ENCODE results near the gene RBCK1.

RBCK1 gene

GRCh38 chr20:380763-381580 lies 27.1 kb upstream of the RBCK1 start:
- intact Hi-C loops (cut with DNase I; ENCODE audit: low total_unique reads), result no loop called here
- Histone ChIP-seq H3K27me3 (no peaks in the 10 kb centered on the region), H3K36me3 (no peaks in the 10 kb centered on the region), H3K4me3 (peak overlapping the region; percentile 44 to 68), H3K27ac (peak overlapping the region in 1 of 2 donors; percentile 46), H3K4me1 (peaks cover 0 to 18% (median 11%) of the 10 kb centered on the region in 4 donors), H3K9me3 (no peaks in the 10 kb centered on the region)
- no peak for TF ChIP-seq CTCF (IDR thresholded peaks at IDR 0.05)
- DNase-seq, result peak in 1 of 2 donors; percentile 41

DNA sequence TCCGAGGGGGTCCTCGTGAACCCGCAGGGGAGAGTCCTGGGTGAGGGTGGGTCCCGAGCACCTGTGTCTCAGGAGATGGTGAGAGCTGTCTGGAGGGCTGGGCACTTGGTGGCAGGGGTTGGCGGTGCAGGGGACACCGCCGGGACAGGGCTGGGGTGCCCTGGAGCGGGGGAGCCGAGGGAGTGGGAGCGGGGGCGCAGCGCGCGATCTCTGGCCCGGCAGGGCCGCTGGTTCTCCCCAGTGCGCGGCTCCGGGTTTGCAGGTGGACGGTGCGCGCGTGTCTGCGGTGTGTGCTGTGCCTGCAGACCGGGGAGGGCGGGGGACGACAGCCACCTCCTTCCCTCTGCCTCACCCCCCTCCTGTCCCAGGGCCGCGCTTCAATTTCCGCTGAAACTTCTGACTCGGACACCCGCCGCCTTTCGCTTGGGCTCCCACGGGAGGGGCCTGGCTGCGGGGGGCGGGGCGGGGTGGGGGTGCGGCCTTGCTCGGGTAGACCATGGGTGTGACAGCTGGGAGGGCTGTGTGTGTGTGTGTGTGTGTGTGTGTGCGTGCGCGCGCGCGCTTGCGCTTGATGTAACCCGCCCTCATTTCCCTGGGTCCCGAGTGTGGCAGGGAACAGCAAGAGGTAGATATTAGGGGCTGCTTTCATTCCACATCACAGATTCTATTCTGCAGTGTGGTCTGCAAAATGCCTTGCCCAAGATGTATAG lies 26.4 kb upstream of the RBCK1 start:
- Histone ChIP-seq H3K9me3 (no peaks in the 10 kb centered on the region), H3K4me1 (peaks cover 0 to 18% (median 11%) of the 10 kb centered on the region in 4 donors), H3K27me3 (no peaks in the 10 kb centered on the region), H3K27ac (peak overlapping the region in 1 of 2 donors; percentile 46), H3K4me3 (peak overlapping the region; percentile 44 to 68), H3K36me3 (no peaks in the 10 kb centered on the region)
- TF ChIP-seq CTCF (IDR thresholded peaks at IDR 0.05), result no peak
- intact Hi-C loops (cut with DNase I; ENCODE audit: low total_unique reads), result no loop called here
- peak; percentile 54 to 77 for DNase-seq

DNA sequence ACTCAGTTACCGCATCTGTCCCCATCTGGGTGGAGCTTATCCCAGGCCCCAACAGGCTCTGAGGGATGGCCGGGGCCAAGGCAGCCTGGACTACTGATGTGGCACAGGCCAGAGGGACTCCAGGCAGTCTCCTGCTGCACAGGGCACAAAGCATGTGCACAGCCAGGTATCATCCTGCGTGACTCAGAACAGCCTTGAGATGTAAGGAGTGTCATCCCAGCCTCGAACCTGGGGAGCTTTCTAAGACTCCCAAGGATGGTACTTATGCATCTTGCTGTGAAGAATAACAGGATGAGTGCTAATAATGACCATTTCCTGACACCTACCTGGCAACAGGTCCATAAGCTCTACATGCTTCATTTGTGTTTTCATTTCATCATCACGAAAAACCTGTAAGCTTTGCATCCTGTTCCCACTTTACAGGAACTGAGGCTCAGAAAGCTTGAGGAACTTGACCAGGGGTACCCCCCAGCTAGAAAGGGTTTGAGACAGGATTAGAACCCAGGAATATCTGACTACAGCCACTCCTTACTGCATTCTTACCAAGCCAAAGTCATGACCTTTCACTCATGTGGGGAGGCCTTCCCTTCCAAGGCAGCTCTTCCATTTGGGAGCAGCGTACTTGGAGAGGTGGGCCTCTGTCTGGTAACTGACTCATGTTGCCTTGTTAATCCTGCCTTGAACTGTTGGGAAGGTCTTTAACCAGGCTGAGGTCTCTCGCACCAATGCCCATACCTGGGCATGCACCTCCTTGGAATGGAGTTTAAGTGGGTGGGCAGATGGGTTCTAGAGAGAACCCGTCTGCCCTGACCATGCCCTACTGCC lies 25.6 kb upstream of the RBCK1 start:
- no peaks in the 10 kb centered on the region for H3K27me3 ChIP-seq
- no peak for DNase-seq
- no peaks in the 10 kb centered on the region for H3K36me3 ChIP-seq
- intact Hi-C loops (cut with DNase I; ENCODE audit: low total_unique reads), result no loop called here
- peak overlapping the region in 1 of 2 donors; percentile 68 for H3K4me3 ChIP-seq
- H3K27ac ChIP-seq, result no peak overlapping the region
- no peak for TF ChIP-seq CTCF (IDR thresholded peaks at IDR 0.05)
- peaks cover 0 to 18% (median 11%) of the 10 kb centered on the region in 4 donors for H3K4me1 ChIP-seq
- no peaks in the 10 kb centered on the region for H3K9me3 ChIP-seq

DNA sequence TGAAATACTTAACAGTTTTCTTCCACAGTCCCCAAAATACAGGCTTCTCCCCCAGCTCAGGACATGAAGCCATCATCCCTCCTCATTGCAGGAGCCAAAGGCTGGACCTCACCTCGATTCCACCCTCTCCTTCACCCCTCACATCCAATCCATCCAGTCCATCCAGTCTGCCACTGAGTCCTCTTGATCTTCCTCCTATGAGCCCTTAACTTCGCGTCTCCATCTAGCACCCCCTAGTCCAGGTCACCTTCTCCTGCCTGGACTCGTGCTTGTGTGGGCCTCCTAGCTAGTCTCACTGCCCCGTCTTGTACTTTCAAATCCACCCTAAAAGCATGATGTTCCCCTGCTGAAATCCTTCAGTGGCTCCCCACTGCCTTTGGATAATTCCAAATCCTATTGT lies 24.2 kb upstream of the RBCK1 start:
- peaks cover 0 to 11% (median 10%) of the 10 kb centered on the region in 3 donors for H3K36me3 ChIP-seq
- intact Hi-C loops (cut with DNase I; ENCODE audit: low total_unique reads), result no loop called here
- no peak for DNase-seq

More for the DNA sequence above, 24.2 kb upstream of the RBCK1 start:
- TF ChIP-seq CTCF (IDR thresholded peaks at IDR 0.05), result no peak
- Histone ChIP-seq H3K9me3 (no peaks in the 10 kb centered on the region), H3K27me3 (no peaks in the 10 kb centered on the region), H3K4me3 (no peak overlapping the region), H3K27ac (no peak overlapping the region), H3K4me1 (peaks cover 0 to 18% (median 11%) of the 10 kb centered on the region in 4 donors)
